Transverse colon (tissue), 3 donors: ENCODE results near the gene YIPF5.

Experiments used
- POLR2A ChIP-seq: fragments of 450-650 bp; IDR thresholded peaks from one replicate; pipeline ENCODE4 v1.6.1; 2016; ENCODE audit warnings: antibody characterized with exemption, mild to moderate bottlenecking, moderate library complexity
- TF ChIP-seq, protein P1 (sequence below), 5 experiments: fragments of 200-600 bp in 3 of 5; fragments of 450-650 bp in 2 of 5; sonication (generic) in 3 of 5; IDR thresholded peaks; 1 replicate in 2 of 5; 2 replicates in 3 of 5; pipeline ENCODE4 v1.5.1; 2016 to 2017; ENCODE audit warnings: antibody characterized with exemption in 5 of 5, inconsistent platforms in 3 of 5, mild to moderate bottlenecking in 2 of 5, moderate library complexity in 1 of 5

- TF ChIP-seq, protein P1, sequence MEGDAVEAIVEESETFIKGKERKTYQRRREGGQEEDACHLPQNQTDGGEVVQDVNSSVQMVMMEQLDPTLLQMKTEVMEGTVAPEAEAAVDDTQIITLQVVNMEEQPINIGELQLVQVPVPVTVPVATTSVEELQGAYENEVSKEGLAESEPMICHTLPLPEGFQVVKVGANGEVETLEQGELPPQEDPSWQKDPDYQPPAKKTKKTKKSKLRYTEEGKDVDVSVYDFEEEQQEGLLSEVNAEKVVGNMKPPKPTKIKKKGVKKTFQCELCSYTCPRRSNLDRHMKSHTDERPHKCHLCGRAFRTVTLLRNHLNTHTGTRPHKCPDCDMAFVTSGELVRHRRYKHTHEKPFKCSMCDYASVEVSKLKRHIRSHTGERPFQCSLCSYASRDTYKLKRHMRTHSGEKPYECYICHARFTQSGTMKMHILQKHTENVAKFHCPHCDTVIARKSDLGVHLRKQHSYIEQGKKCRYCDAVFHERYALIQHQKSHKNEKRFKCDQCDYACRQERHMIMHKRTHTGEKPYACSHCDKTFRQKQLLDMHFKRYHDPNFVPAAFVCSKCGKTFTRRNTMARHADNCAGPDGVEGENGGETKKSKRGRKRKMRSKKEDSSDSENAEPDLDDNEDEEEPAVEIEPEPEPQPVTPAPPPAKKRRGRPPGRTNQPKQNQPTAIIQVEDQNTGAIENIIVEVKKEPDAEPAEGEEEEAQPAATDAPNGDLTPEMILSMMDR (IDR thresholded peaks at IDR 0.05): no peak
- TF ChIP-seq POLR2A: no peak
Measured at GRCh38 chr5:144120661-144121180, 49.7 kb downstream of the YIPF5 start.
